Astrocyte of the cerebellum (primary cell): ENCODE data around the gene RAD51B.

Source experiments
- DNase-seq: peaks from one replicate; pipeline ENCODE4 v3.0.0-alpha.2; 2011; ENCODE audit warnings: low read depth
- H3K4me3 ChIP-seq: 2 replicates; pipeline ENCODE4 v1.5.1; 2011; ENCODE audit warnings: mild to moderate bottlenecking, low read depth, low read length, moderate library complexity
- in situ Hi-C: cut with HindIII; loops from 2 replicates; pipeline ENCODE4 v1.10.0; 2017; ENCODE audit warnings: low sequenced_read_pairs
- TF ChIP-seq, protein P1 (sequence below): IDR thresholded peaks from 2 replicates; pipeline ENCODE4 v1.5.1; 2012; ENCODE audit warnings: low read length, low read depth, moderate library complexity, mild to moderate bottlenecking; ENCODE audit errors: missing control alignments

Gene RAD51B

GRCh38 chr14:68748260-68748659 lies 928.7 kb downstream of the RAD51B start:
- TF ChIP-seq, protein P1, sequence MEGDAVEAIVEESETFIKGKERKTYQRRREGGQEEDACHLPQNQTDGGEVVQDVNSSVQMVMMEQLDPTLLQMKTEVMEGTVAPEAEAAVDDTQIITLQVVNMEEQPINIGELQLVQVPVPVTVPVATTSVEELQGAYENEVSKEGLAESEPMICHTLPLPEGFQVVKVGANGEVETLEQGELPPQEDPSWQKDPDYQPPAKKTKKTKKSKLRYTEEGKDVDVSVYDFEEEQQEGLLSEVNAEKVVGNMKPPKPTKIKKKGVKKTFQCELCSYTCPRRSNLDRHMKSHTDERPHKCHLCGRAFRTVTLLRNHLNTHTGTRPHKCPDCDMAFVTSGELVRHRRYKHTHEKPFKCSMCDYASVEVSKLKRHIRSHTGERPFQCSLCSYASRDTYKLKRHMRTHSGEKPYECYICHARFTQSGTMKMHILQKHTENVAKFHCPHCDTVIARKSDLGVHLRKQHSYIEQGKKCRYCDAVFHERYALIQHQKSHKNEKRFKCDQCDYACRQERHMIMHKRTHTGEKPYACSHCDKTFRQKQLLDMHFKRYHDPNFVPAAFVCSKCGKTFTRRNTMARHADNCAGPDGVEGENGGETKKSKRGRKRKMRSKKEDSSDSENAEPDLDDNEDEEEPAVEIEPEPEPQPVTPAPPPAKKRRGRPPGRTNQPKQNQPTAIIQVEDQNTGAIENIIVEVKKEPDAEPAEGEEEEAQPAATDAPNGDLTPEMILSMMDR = no peak
- no peak overlapping the region for H3K4me3 ChIP-seq
- in situ Hi-C loops = no loop called here
- DNase-seq = no peak

DNA sequence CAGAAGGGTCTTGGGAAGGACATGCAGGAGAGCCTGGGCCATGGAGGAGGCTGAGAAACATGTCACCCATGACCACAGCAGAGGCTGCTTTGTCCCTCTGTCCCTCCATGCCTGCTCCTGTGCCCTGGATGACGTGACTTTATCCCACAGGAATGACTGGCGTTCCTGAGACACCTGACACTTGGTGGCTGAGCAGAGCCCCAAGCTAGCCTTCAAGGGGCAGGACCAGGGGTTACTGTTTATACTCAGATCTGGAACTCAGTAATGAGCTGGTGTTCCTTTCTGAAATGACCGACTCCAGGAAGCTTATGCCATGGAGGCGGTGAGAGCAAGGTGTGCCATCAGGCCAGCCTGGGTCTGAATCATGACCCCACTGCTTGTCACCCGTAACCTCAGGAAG lies 929.1 kb downstream of the RAD51B start:
- in situ Hi-C loops = no loop called here
- H3K4me3 ChIP-seq = no peak overlapping the region
- no peak for DNase-seq
- TF ChIP-seq, protein P1 = no peak

DNA sequence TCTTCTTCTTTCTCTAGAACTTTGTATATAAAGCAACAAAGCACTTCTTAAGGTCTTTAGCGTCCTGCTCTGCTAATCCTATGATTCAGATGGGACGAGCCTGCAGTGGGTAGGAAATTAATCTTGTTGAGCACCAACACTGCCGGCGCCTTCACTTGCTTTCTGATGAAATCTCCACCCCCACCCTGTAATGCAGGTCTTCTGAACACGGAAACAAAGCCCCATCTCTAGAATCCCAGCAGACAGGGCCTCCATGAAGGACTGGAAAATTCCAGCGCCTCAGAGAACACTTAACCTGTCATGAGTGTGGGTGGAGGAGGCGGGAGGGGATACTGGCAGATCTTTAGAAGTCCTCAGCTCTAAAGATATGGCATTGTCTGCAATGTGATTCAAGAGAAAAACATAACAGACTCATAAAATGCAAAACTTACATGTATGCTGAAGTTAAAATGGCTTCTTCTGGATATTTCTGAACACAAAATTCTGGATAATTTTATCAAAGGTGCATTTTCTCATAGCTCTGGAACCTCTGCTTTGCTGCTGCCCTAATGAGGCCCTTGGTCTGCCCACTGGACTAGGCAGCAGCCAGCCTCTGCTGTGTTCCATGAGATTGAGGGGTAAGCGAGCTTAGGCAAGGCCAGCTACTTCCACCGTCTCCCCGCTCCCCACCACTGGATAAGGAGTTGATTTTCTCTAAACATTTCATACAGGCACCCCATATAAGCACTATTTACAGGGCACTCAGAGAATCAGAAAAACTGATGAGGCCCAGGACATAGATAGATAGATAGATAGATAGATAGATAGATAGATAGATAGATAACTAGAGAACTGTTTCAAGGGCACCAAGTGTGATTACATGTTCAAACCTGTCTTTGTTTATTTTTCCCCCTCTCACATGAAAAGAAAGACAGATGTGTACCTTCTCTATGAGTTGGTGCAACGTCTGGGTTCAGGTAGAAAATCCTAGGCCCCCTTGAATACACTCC lies 930.2 kb downstream of the RAD51B start:
- in situ Hi-C loops = no loop called here
- no peak overlapping the region for H3K4me3 ChIP-seq
- TF ChIP-seq, protein P1 = no peak
- no peak for DNase-seq

DNA sequence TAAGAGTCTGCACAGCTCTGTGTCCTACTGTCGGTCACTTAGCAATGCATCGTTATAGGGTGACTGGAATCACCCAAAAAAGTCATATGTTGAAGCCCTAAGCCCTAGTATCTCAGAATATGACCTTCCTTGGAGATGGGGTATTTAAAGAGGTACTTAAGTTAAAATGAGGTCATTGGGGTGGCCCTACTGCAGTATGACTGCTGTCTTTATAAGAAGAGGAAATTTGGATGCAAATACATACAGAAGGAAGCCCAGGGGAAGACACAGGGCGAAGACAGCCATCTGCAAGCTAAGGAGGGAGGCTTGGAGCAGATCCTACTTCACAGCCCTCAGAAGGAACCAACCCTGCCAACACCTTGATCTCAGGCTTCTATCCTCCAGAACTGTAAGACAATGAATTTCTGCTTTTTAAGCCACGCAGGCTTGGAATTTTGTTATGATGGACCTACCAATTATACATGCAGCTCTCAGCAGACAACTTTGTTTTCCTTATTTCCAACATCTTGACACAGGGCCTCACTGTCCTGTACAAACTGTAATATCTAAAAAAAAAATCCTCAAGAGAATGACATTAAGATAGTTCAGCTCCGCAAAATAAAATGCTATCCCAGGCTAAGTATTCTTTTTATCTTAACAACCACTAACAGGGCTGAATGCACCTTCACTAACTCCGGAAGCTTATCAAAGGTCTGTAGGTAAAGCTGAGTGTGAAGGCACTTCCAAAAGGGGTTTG lies 932.9 kb downstream of the RAD51B start:
- in situ Hi-C loops = no loop called here
- TF ChIP-seq, protein P1 = no peak
- no peak overlapping the region for H3K4me3 ChIP-seq
- DNase-seq = no peak

DNA sequence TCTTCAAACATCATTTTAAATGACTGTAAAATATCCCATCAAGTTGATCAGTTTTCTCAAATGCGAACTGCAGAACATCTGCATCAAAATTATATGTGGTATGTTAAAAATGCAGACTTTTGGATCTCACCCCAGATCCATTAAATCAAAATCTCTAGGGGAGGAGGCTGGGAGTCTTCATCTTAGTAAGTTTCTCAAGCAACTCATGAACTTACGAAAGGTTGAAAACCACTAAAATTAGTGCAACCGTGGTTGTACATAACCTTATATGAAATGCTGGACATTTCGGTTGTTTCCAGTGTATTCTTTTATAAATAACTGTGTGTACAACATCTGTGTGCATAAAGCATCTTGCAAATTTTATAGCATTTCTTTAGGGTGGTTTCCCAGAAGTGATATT lies 934.1 kb downstream of the RAD51B start:
- no peak overlapping the region for H3K4me3 ChIP-seq
- TF ChIP-seq, protein P1 = no peak
- in situ Hi-C loops = no loop called here
- peak; percentile 12 for DNase-seq

- DNase-seq = no peak
- in situ Hi-C loops = no loop called here
- no peak overlapping the region for H3K4me3 ChIP-seq
- TF ChIP-seq, protein P1 = no peak
Observed at GRCh38 chr14:68755016-68755353, 935.4 kb downstream of the RAD51B start.
